ENCODE measurements around the gene CAPN1. TPM values are rescaled to one million over a fixed set of nuclear protein-coding genes. Genes with fewer than 3 reads are reported as not detected.

Gene CAPN1
- total RNA-seq, 1 donor from 2014 or later: 24.3 TPM

DNA sequence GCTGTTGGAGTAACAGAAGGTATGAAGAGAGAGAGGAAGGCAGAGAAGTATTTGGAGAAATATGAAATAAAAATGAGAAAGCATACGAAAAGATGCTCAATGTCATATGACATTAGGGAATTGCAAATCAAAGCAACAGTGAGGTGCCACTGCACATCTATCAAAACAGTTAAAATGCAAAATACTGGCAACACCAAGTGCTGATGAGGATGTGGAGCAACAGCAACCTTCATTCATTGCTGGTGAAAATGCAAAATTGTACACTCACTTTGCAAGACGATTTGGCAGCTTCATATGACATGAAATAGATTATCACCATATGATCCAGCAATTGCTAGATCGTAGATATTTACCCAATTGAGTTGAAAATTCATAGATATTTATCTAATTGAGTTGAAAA lies 21.1 kb upstream of the CAPN1 start:
- no peaks in the 10 kb centered on the region for H3K9me3 Mint-ChIP-seq
- Histone ChIP-seq H4K20me1 (ENCODE audit: low read depth) (no peaks in the 10 kb centered on the region), H3K9ac (no peak overlapping the region), H3K4me1 (no peaks in the 10 kb centered on the region), H2AFZ (replicated peaks) (no peak overlapping the region), H3K9me3 (ENCODE audit: low read depth) (no peaks in the 10 kb centered on the region), H3K4me3 (no peak overlapping the region), H3K27ac (no peak overlapping the region), H3K4me2 (no peak overlapping the region), H3F3A (ENCODE audit: low read depth) (no peaks in the 10 kb centered on the region), H3K36me3 (no peaks in the 10 kb centered on the region), H3K27me3 (no peaks in the 10 kb centered on the region), H3K79me2 (ENCODE audit: low read depth) (no peaks in the 10 kb centered on the region)
- no peaks in the 10 kb centered on the region for H3K4me1 Mint-ChIP-seq
- DNase-seq (ENCODE audit: low spot score): no peak
- H3K4me3 Mint-ChIP-seq: no peak overlapping the region
- TF ChIP-seq EZH2phosphoT487 (IDR thresholded peaks at IDR 0.05): no peak
- H3K36me3 Mint-ChIP-seq: no peaks in the 10 kb centered on the region
- H3K27me3 Mint-ChIP-seq (ENCODE audit: insufficient read depth, low read depth): peaks cover 3% of the 10 kb centered on the region
- no peak overlapping the region for H3K27ac Mint-ChIP-seq

DNA sequence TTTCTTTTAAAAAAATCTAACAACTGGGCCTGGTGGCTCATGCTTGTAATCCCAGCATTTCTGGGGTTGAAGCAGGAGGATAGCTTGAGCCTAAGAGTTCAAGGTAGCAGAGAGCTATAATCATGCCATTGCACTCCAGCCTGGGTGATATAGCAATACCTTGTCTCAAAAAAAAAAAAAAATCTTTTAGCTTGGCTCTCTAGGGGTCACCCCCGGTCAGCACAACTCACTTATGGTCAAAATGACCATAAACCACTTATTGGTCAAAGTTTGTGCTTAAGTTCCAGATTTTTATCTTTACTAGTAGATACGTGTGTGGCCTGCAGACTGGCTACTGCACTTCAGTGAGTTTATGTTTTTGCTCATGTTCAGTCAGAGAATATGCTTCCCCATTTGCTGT lies 18.0 kb upstream of the CAPN1 start:
- Histone ChIP-seq H3K9me3 (ENCODE audit: low read depth) (no peaks in the 10 kb centered on the region), H3K27ac (no peak overlapping the region), H3F3A (ENCODE audit: low read depth) (no peaks in the 10 kb centered on the region), H4K20me1 (ENCODE audit: low read depth) (no peaks in the 10 kb centered on the region), H2AFZ (replicated peaks) (no peak overlapping the region), H3K4me2 (no peak overlapping the region), H3K4me3 (no peak overlapping the region), H3K4me1 (no peaks in the 10 kb centered on the region), H3K27me3 (no peaks in the 10 kb centered on the region), H3K79me2 (ENCODE audit: low read depth) (no peaks in the 10 kb centered on the region), H3K36me3 (no peaks in the 10 kb centered on the region), H3K9ac (no peak overlapping the region)
- Mint-ChIP-seq H3K36me3 (no peaks in the 10 kb centered on the region), H3K4me3 (no peak overlapping the region), H3K9me3 (no peaks in the 10 kb centered on the region), H3K27me3 (ENCODE audit: insufficient read depth, low read depth) (peaks cover 3% of the 10 kb centered on the region), H3K4me1 (no peaks in the 10 kb centered on the region), H3K27ac (no peak overlapping the region)
- TF ChIP-seq EZH2 (IDR thresholded peaks at IDR 0.05) (no peak), EZH2phosphoT487 (IDR thresholded peaks at IDR 0.05) (no peak)
- TF ChIP-seq, protein P1, sequence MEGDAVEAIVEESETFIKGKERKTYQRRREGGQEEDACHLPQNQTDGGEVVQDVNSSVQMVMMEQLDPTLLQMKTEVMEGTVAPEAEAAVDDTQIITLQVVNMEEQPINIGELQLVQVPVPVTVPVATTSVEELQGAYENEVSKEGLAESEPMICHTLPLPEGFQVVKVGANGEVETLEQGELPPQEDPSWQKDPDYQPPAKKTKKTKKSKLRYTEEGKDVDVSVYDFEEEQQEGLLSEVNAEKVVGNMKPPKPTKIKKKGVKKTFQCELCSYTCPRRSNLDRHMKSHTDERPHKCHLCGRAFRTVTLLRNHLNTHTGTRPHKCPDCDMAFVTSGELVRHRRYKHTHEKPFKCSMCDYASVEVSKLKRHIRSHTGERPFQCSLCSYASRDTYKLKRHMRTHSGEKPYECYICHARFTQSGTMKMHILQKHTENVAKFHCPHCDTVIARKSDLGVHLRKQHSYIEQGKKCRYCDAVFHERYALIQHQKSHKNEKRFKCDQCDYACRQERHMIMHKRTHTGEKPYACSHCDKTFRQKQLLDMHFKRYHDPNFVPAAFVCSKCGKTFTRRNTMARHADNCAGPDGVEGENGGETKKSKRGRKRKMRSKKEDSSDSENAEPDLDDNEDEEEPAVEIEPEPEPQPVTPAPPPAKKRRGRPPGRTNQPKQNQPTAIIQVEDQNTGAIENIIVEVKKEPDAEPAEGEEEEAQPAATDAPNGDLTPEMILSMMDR (IDR thresholded peaks at IDR 0.05): no peak
- no peak for DNase-seq (ENCODE audit: low spot score)

DNA sequence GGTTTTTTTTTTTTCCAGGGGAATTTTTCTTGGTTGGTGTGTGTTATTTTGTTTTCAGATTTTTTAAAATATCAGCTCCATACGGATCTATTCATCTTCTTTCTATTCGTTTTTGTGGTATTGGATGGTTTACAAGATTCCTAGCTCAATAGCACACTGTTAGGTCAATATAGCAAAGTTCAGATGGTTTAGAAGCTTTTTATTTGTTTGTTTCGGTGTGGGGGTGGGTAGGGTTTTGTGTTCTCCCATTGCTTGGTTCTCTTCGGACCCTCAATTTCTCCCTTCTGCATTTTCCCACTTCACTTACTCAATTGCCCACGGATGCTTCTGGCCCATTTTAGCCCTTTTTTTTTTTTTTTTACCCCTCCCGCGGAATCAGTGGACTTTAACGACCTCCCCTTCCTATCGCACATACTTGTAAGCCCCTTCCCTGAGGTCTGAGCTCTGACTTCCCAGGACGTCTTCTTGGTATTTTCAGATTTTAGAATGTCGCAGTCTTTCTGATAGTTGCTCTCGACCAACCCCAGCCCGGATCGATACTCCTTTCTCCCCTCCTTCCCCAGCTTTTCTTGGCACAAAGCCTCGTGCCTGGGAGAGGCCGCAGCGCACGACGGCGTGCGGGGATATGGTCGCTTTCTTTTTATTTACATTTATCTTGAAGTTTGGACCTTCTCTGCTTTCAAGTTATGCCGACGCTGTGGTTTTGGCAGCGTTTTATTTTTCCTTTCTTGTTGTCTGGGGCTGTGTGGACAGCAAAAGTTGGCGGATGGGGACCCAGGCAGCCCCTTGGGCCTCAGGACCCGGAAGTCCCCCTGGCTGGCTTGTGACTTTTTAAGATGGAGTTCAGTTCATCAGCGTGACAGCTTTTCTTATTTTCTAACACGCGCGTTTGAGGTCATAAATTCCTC lies 16.1 kb upstream of the CAPN1 start:
- Mint-ChIP-seq H3K9me3 (no peaks in the 10 kb centered on the region), H3K4me1 (peaks cover 5% of the 10 kb centered on the region), H3K27me3 (ENCODE audit: insufficient read depth, low read depth) (peaks cover 3% of the 10 kb centered on the region), H3K36me3 (no peaks in the 10 kb centered on the region), H3K27ac (peak overlapping the region; percentile 2), H3K4me3 (no peak overlapping the region)
- H3K4me2 ChIP-seq: no peak overlapping the region
- H3K36me3 ChIP-seq: no peaks in the 10 kb centered on the region
- H3K4me1 ChIP-seq: no peaks in the 10 kb centered on the region
- no peaks in the 10 kb centered on the region for H3K9me3 ChIP-seq (ENCODE audit: low read depth)
- no peaks in the 10 kb centered on the region for H4K20me1 ChIP-seq (ENCODE audit: low read depth)
- H3K79me2 ChIP-seq (ENCODE audit: low read depth): no peaks in the 10 kb centered on the region
- no peak overlapping the region for H3K9ac ChIP-seq
- no peak overlapping the region for H3K4me3 ChIP-seq
- H3K27ac ChIP-seq: no peak overlapping the region
- H2AFZ ChIP-seq (replicated peaks): peak overlapping the region; percentile 59
- DNase-seq (ENCODE audit: low spot score): no peak
- TF ChIP-seq EZH2 (IDR thresholded peaks at IDR 0.05) (no peak), EZH2phosphoT487 (IDR thresholded peaks at IDR 0.05) (no peak)
- TF ChIP-seq, protein P1 (IDR thresholded peaks at IDR 0.05): no peak
- no peaks in the 10 kb centered on the region for H3K27me3 ChIP-seq
- peaks cover 3% of the 10 kb centered on the region for H3F3A ChIP-seq (ENCODE audit: low read depth)

GRCh38 chr11:65166893-65167292 lies 14.8 kb upstream of the CAPN1 start:
- H3K36me3 Mint-ChIP-seq: no peaks in the 10 kb centered on the region
- H3K79me2 ChIP-seq (ENCODE audit: low read depth): no peaks in the 10 kb centered on the region
- no peak for DNase-seq (ENCODE audit: low spot score)
- TF ChIP-seq, protein P1 (IDR thresholded peaks at IDR 0.05): no peak
- TF ChIP-seq EZH2phosphoT487 (IDR thresholded peaks at IDR 0.05): no peak
- no peak for TF ChIP-seq EZH2 (IDR thresholded peaks at IDR 0.05)
- no peaks in the 10 kb centered on the region for H3K9me3 Mint-ChIP-seq
- H3K27me3 ChIP-seq: no peaks in the 10 kb centered on the region
- H3K4me3 Mint-ChIP-seq: no peak overlapping the region
- no peak overlapping the region for H2AFZ ChIP-seq (replicated peaks)
- peaks cover 5% of the 10 kb centered on the region for H3K4me1 Mint-ChIP-seq
- H4K20me1 ChIP-seq (ENCODE audit: low read depth): no peaks in the 10 kb centered on the region
- no peak overlapping the region for H3K27ac ChIP-seq
- no peaks in the 10 kb centered on the region for H3K36me3 ChIP-seq
- no peak overlapping the region for H3K4me3 ChIP-seq
- no peak overlapping the region for H3K4me2 ChIP-seq
- no peak overlapping the region for H3K27ac Mint-ChIP-seq
- H3K4me1 ChIP-seq: no peaks in the 10 kb centered on the region
- no peak overlapping the region for H3K9ac ChIP-seq
- H3F3A ChIP-seq (ENCODE audit: low read depth): peaks cover 3% of the 10 kb centered on the region
- peaks cover 3% of the 10 kb centered on the region for H3K27me3 Mint-ChIP-seq (ENCODE audit: insufficient read depth, low read depth)
- H3K9me3 ChIP-seq (ENCODE audit: low read depth): no peaks in the 10 kb centered on the region
